ENCODE measurements around the gene SLC35B1. TPM values are rescaled to one million over a fixed set of nuclear protein-coding genes. Genes with fewer than 3 reads are reported as not detected.
"Not testable (repeated sequence)": the region's sequence is repeated elsewhere in the genome, so short reads cannot be mapped to it uniquely, and the experiment has no call there.

SLC35B1 gene
- total RNA-seq, 1 experiment from 2014 or later: 44.7 TPM

DNA sequence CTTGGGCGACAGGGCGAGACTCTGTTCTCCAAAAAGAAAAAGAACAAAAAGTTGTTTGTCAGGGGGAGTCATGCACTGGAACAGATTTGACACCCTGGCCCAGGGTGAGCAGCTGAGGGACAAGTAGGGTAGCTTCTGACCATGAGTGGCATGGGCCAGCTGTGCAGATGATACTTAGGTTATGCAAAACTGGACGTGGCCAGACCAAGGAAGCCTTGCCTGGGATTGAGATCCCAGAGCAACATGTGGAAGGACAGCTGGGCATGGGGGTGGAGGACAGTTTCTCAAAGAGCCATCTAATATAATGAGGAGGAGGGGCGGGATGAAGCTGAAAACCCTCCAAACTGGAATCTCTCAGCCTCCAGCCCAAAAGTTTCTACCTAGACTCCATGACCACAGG lies 19.6 kb upstream of the SLC35B1 start:
- BruUV-seq (replicated peaks): no TSS peak

DNA sequence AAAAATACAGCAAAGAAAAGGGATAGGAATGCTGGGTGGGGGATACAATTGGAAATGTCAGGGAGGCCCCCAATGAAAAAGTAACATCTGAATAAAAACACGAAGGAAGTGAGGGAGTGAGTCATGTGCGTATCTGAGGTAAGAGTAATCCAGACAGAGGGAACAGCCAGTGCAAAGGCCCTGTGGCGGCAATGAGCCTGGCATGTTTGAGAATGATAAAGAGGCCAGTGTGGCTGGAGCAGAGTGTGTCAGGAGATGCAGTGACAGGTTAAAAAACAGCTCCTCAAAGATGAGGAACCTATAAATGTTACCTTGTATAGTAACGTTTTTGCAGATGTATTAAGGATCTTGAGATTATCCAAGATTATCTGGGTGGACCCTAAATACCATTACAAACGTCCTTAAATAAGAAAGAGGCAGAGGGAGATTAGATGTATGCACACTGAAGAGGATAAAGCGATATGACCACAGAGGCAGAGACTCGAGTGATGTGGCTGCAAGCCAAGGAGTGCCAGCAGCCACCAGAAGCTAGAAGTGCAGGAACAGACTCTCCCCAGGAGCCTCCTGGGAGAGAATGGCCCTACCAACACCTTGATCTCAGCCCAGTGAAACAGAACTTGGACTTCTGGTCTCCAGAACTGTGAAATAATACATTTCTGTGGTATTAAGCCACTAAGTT lies 17.8 kb upstream of the SLC35B1 start:
- no TSS peak for BruUV-seq (replicated peaks)
- no peak overlapping the region for H3K27ac ChIP-seq
- no peaks in the 10 kb centered on the region for H3K79me2 ChIP-seq (ENCODE audit: low read depth)
- no peak overlapping the region for H3K4me3 ChIP-seq
- no peaks in the 10 kb centered on the region for H3F3A ChIP-seq (ENCODE audit: insufficient read depth, low read depth)
- no peaks in the 10 kb centered on the region for H3K9me2 ChIP-seq (ENCODE audit: insufficient read depth)
- CTCF ChIA-PET: interaction anchor here (0.6 kb wide), 1 partner anchor 28 kb away, joined by 4 read pairs; no protein-coding TSS in a partner anchor
- H4K20me1 ChIP-seq (ENCODE audit: insufficient read depth): no peaks in the 10 kb centered on the region
- no peak overlapping the region for H2AFZ ChIP-seq
- TF ChIP-seq, protein P1, sequence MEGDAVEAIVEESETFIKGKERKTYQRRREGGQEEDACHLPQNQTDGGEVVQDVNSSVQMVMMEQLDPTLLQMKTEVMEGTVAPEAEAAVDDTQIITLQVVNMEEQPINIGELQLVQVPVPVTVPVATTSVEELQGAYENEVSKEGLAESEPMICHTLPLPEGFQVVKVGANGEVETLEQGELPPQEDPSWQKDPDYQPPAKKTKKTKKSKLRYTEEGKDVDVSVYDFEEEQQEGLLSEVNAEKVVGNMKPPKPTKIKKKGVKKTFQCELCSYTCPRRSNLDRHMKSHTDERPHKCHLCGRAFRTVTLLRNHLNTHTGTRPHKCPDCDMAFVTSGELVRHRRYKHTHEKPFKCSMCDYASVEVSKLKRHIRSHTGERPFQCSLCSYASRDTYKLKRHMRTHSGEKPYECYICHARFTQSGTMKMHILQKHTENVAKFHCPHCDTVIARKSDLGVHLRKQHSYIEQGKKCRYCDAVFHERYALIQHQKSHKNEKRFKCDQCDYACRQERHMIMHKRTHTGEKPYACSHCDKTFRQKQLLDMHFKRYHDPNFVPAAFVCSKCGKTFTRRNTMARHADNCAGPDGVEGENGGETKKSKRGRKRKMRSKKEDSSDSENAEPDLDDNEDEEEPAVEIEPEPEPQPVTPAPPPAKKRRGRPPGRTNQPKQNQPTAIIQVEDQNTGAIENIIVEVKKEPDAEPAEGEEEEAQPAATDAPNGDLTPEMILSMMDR (conservative IDR thresholded peaks at IDR 0.05): no peak
- no peak for TF ChIP-seq EZH2 (IDR thresholded peaks at IDR 0.05; ENCODE audit: low read depth)
- no peaks in the 10 kb centered on the region for H3K4me1 ChIP-seq (replicated peaks; ENCODE audit: insufficient read depth)
- H3K4me2 ChIP-seq: no peak overlapping the region
- no peaks in the 10 kb centered on the region for H3K36me3 ChIP-seq (ENCODE audit: low read depth)
- intact Hi-C loops (cut with micrococcal nuclease; ENCODE audit: unreplicated experiment): no loop called here
- no peaks in the 10 kb centered on the region for H3K27me3 ChIP-seq (ENCODE audit: insufficient read depth, low read depth)
- no peaks in the 10 kb centered on the region for H3K9me3 ChIP-seq (ENCODE audit: insufficient read depth, low read depth)
- POLR2A ChIA-PET (ENCODE audit: unreplicated experiment): no interaction called here
- DNase-seq: no peak

More for the DNA sequence above, 19.6 kb upstream of the SLC35B1 start:
- Histone ChIP-seq H3K79me2 (ENCODE audit: low read depth) (no peaks in the 10 kb centered on the region), H3K9me2 (ENCODE audit: insufficient read depth) (no peaks in the 10 kb centered on the region), H4K20me1 (ENCODE audit: insufficient read depth) (no peaks in the 10 kb centered on the region), H3K27ac (no peak overlapping the region), H3K27me3 (ENCODE audit: insufficient read depth, low read depth) (no peaks in the 10 kb centered on the region), H3K4me3 (no peak overlapping the region), H3K4me2 (no peak overlapping the region), H3K4me1 (replicated peaks; ENCODE audit: insufficient read depth) (no peaks in the 10 kb centered on the region), H3K9me3 (ENCODE audit: insufficient read depth, low read depth) (no peaks in the 10 kb centered on the region), H2AFZ (no peak overlapping the region), H3K36me3 (ENCODE audit: low read depth) (no peaks in the 10 kb centered on the region), H3F3A (ENCODE audit: insufficient read depth, low read depth) (no peaks in the 10 kb centered on the region)
- ChIA-PET POLR2A (ENCODE audit: unreplicated experiment) (interaction anchor here (0.6 kb wide), 1 partner anchor 84 kb away, joined by 3 read pairs; no protein-coding TSS in a partner anchor), CTCF (no interaction called here)
- no peak for TF ChIP-seq EZH2 (IDR thresholded peaks at IDR 0.05; ENCODE audit: low read depth)
- TF ChIP-seq, protein P1 (conservative IDR thresholded peaks at IDR 0.05): no peak
- DNase-seq: no peak
- intact Hi-C loops (cut with micrococcal nuclease; ENCODE audit: unreplicated experiment): no loop called here

DNA sequence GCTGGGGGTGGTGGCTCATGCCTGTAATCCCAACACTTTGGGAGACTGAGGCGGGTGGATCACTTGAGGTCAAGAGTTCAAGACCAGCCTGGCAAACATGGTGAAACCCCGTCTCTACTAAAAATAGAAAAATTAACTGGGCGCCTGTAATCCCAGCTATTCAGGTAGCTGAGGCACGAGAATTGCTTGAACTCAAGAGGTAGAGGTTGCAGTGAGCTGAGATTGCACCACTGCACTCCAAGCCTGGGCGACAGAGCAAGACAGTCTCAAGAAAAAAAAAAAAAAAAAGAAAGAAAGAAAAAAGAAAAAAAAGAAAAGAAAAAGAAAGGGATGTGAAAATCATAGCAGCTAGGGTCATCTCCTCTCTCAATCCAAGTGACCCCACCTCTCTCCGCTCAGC lies 16.8 kb upstream of the SLC35B1 start:
- intact Hi-C loops (cut with micrococcal nuclease; ENCODE audit: unreplicated experiment): not testable (repeated sequence)

More for the DNA sequence above, 16.8 kb upstream of the SLC35B1 start:
- H3K9me2 ChIP-seq (ENCODE audit: insufficient read depth); H3K36me3 ChIP-seq (ENCODE audit: low read depth); H3K4me3 ChIP-seq; H3K9me3 ChIP-seq (ENCODE audit: insufficient read depth, low read depth); BruUV-seq (replicated peaks); H4K20me1 ChIP-seq (ENCODE audit: insufficient read depth); H3K4me2 ChIP-seq; DNase-seq; H3K27me3 ChIP-seq (ENCODE audit: insufficient read depth, low read depth); H2AFZ ChIP-seq; H3F3A ChIP-seq (ENCODE audit: insufficient read depth, low read depth); H3K79me2 ChIP-seq (ENCODE audit: low read depth); H3K27ac ChIP-seq; H3K4me1 ChIP-seq (replicated peaks; ENCODE audit: insufficient read depth); CTCF ChIA-PET: not testable (repeated sequence)
- POLR2A ChIA-PET (ENCODE audit: unreplicated experiment): interaction anchor here (0.6 kb wide), 1 partner anchor 159 kb away, joined by 5 read pairs; no protein-coding TSS in a partner anchor
